Right lobe of liver (tissue), 4 donors: ENCODE measurements around the gene RPL37A.

Experiments used
- POLR2A ChIP-seq: fragments of 450-650 bp; IDR thresholded peaks from one replicate; pipeline ENCODE4 v1.6.1; 2017; ENCODE audit warnings: antibody characterized with exemption, mild to moderate bottlenecking
- TF ChIP-seq, protein P1 (sequence below), 4 donors: fragments of 200-600 bp in 3 of 4; fragments of 450-650 bp in 1 of 4; IDR thresholded peaks; one replicate each; pipeline versions ENCODE4 v1.5.1 to v1.8.0; 2016 to 2022; ENCODE audit warnings: antibody characterized with exemption in 4 of 4, mild to moderate bottlenecking in 2 of 4
- donor health status: DM: no; HTN: no; CAD: no.
- donor health status: DM: no; HTN: no; CAD: no.
- donor health status: DM: no; HTN: yes; CAD: no.

GRCh38 chr2:216551234-216552068 is 52.8 kb downstream of the RPL37A start:
- TF ChIP-seq, protein P1, sequence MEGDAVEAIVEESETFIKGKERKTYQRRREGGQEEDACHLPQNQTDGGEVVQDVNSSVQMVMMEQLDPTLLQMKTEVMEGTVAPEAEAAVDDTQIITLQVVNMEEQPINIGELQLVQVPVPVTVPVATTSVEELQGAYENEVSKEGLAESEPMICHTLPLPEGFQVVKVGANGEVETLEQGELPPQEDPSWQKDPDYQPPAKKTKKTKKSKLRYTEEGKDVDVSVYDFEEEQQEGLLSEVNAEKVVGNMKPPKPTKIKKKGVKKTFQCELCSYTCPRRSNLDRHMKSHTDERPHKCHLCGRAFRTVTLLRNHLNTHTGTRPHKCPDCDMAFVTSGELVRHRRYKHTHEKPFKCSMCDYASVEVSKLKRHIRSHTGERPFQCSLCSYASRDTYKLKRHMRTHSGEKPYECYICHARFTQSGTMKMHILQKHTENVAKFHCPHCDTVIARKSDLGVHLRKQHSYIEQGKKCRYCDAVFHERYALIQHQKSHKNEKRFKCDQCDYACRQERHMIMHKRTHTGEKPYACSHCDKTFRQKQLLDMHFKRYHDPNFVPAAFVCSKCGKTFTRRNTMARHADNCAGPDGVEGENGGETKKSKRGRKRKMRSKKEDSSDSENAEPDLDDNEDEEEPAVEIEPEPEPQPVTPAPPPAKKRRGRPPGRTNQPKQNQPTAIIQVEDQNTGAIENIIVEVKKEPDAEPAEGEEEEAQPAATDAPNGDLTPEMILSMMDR (IDR thresholded peaks at IDR 0.05): no peak
- TF ChIP-seq POLR2A: no peak
